HEK293 (cell line): ENCODE data around the gene TLE6.

Experiments
- CTCF ChIA-PET: fragments of 350-600 bp; formaldehyde crosslinking; extraction: SDS; loops from one replicate; lab custom pipeline; 2021; ENCODE audit warnings: antibody characterized with exemption; lab: Yijun Ruan, JAX
- POLR2A ChIA-PET: fragments of 300-600 bp; formaldehyde crosslinking; extraction: SDS; loops from one replicate; lab custom pipeline; 2020; ENCODE audit warnings: antibody characterized with exemption, inconsistent platforms; lab: Yijun Ruan, JAX
- H3K27ac ChIP-seq: fragments of 200-500 bp; sonication (Bioruptor generic); 2 replicates; pipeline ENCODE4 v1.5.1; 2014; ENCODE audit warnings: low read depth, low read length, control low read depth, inconsistent platforms; ENCODE audit errors: extremely low read depth
- H3K36me3 ChIP-seq, 2 experiments: fragments of 200-500 bp in 1 of 2; sonication (Bioruptor generic) in 1 of 2; 1 replicate in 1 of 2; 2 replicates in 1 of 2; pipeline ENCODE4 v1.5.1; 2014 to 2017; ENCODE audit warnings: inconsistent platforms in 2 of 2, low read length in 2 of 2; ENCODE audit not compliant: control insufficient read depth in 2 of 2, insufficient read depth in 1 of 2
- H3K4me1 ChIP-seq: fragments of 200-500 bp; sonication (Bioruptor generic); 2 replicates; pipeline ENCODE4 v1.5.1; 2014; ENCODE audit warnings: mild to moderate bottlenecking, low read length, inconsistent platforms; ENCODE audit not compliant: control insufficient read depth, insufficient read depth
- H3K4me3 ChIP-seq: 2 replicates; pipeline ENCODE4 v1.5.1; 2011; ENCODE audit warnings: low read depth, mild to moderate bottlenecking, control low read depth, low read length, moderate library complexity
- H3K9me3 ChIP-seq: fragments of 200-500 bp; sonication (Bioruptor generic); 2 replicates; pipeline ENCODE4 v1.5.1; 2014; ENCODE audit warnings: low read depth, low read length, inconsistent platforms; ENCODE audit not compliant: control insufficient read depth, insufficient read depth
- FEZF1 ChIP-seq: fragments of 450-650 bp; formaldehyde crosslinking; IDR thresholded peaks from 2 replicates; pipeline ENCODE4 v1.5.1; 2016; ENCODE audit warnings: missing biosample characterization, missing genetic modification characterization
- HIC1 ChIP-seq: fragments of 450-650 bp; formaldehyde crosslinking; IDR thresholded peaks from 2 replicates; pipeline ENCODE4 v1.5.1; 2016; ENCODE audit warnings: missing biosample characterization, missing genetic modification characterization
- HOXA7 ChIP-seq: sonication (generic); formaldehyde crosslinking; IDR thresholded peaks from 2 replicates; pipeline ENCODE4 v1.8.1; 2022; ENCODE audit warnings: missing genetic modification reagents, borderline replicate concordance
- IKZF3 ChIP-seq: fragments of 450-650 bp; IDR thresholded peaks from 2 replicates; pipeline ENCODE4 v1.5.0; 2018; ENCODE audit warnings: missing biosample characterization, mild to moderate bottlenecking, missing genetic modification characterization, moderate library complexity
- MZF1 ChIP-seq: fragments of 450-650 bp; formaldehyde crosslinking; IDR thresholded peaks from 2 replicates; pipeline ENCODE4 v1.5.1; 2017; ENCODE audit warnings: missing biosample characterization, missing genetic modification characterization, borderline replicate concordance
- ZBTB1 ChIP-seq: fragments of 450-650 bp; formaldehyde crosslinking; IDR thresholded peaks from 2 replicates; pipeline ENCODE4 v1.5.1; 2016; ENCODE audit warnings: missing biosample characterization, missing genetic modification characterization
- ZBTB20 ChIP-seq: fragments of 450-650 bp; formaldehyde crosslinking; IDR thresholded peaks from 2 replicates; pipeline ENCODE4 v1.5.1; 2016; ENCODE audit warnings: missing biosample characterization, missing genetic modification characterization
- ZNF202 ChIP-seq: fragments of 450-650 bp; formaldehyde crosslinking; IDR thresholded peaks from 2 replicates; pipeline ENCODE4 v1.5.1; 2016; ENCODE audit warnings: missing biosample characterization, missing genetic modification characterization, borderline replicate concordance
- ZNF529 ChIP-seq: fragments of 450-650 bp; formaldehyde crosslinking; IDR thresholded peaks from 2 replicates; pipeline ENCODE4 v1.5.1; 2017; ENCODE audit warnings: missing genetic modification characterization, missing biosample characterization; ENCODE audit not compliant: insufficient replicate concordance
- ZNF549 ChIP-seq: fragments of 450-650 bp; IDR thresholded peaks from 2 replicates; pipeline ENCODE4 v1.5.1; 2018; ENCODE audit warnings: missing biosample characterization, missing genetic modification characterization, mild to moderate bottlenecking, inconsistent platforms, moderate library complexity
- ZNF561 ChIP-seq: fragments of 450-650 bp; IDR thresholded peaks from 2 replicates; pipeline ENCODE4 v1.5.1; 2018; ENCODE audit warnings: missing biosample characterization, missing genetic modification characterization, borderline replicate concordance
- ZNF580 ChIP-seq: fragments of 450-650 bp; formaldehyde crosslinking; IDR thresholded peaks from 2 replicates; pipeline ENCODE4 v1.5.1; 2016; ENCODE audit warnings: missing biosample characterization, missing genetic modification characterization
- ZNF704 ChIP-seq: fragments of 450-650 bp; formaldehyde crosslinking; IDR thresholded peaks from 2 replicates; pipeline ENCODE4 v1.5.1; 2016; ENCODE audit warnings: missing biosample characterization, missing genetic modification characterization
- ZNF843 ChIP-seq: fragments of 450-650 bp; formaldehyde crosslinking; IDR thresholded peaks from 2 replicates; pipeline ENCODE4 v1.5.1; 2016; ENCODE audit warnings: missing biosample characterization, missing genetic modification characterization
- TF ChIP-seq, protein P1 (sequence below): fragments of 450-650 bp; formaldehyde crosslinking; conservative IDR thresholded peaks from 2 replicates; pipeline ENCODE4 v1.5.1; 2016; ENCODE audit warnings: low read depth, missing biosample characterization, missing genetic modification characterization
- TF ChIP-seq, protein P2 (sequence below): fragments of 450-650 bp; formaldehyde crosslinking; IDR thresholded peaks from 2 replicates; pipeline ENCODE4 v1.5.1; 2016; ENCODE audit warnings: missing biosample characterization, missing genetic modification characterization, borderline replicate concordance
- TF ChIP-seq, protein P3 (sequence below): fragments of 450-650 bp; formaldehyde crosslinking; conservative IDR thresholded peaks from 2 replicates; pipeline ENCODE4 v1.5.1; 2016; ENCODE audit warnings: low read depth, missing biosample characterization, missing genetic modification characterization

Gene TLE6

GRCh38 chr19:2982983-2983350 lies 5.6 kb downstream of the TLE6 start (continued):
- TF ChIP-seq, protein P1, sequence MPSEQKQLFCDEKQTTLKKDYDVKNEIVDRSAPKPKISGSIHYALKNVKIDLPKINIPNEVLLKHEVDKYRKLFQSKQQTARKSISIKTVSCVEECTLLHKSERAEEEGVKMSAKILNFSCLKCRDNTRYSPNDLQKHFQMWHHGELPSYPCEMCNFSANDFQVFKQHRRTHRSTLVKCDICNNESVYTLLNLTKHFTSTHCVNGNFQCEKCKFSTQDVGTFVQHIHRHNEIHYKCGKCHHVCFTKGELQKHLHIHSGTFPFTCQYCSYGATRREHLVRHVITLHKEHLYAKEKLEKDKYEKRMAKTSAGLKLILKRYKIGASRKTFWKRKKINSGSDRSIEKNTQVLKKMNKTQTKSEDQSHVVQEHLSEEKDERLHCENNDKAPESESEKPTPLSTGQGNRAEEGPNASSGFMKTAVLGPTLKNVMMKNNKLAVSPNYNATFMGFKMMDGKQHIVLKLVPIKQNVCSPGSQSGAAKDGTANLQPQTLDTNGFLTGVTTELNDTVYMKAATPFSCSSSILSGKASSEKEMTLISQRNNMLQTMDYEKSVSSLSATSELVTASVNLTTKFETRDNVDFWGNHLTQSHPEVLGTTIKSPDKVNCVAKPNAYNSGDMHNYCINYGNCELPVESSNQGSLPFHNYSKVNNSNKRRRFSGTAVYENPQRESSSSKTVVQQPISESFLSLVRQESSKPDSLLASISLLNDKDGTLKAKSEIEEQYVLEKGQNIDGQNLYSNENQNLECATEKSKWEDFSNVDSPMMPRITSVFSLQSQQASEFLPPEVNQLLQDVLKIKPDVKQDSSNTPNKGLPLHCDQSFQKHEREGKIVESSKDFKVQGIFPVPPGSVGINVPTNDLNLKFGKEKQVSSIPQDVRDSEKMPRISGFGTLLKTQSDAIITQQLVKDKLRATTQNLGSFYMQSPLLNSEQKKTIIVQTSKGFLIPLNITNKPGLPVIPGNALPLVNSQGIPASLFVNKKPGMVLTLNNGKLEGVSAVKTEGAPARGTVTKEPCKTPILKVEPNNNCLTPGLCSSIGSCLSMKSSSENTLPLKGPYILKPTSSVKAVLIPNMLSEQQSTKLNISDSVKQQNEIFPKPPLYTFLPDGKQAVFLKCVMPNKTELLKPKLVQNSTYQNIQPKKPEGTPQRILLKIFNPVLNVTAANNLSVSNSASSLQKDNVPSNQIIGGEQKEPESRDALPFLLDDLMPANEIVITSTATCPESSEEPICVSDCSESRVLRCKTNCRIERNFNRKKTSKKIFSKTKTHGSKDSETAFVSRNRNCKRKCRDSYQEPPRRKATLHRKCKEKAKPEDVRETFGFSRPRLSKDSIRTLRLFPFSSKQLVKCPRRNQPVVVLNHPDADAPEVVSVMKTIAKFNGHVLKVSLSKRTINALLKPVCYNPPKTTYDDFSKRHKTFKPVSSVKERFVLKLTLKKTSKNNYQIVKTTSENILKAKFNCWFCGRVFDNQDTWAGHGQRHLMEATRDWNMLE (tag by site-specific recombination): no peak
- TF ChIP-seq MZF1: no peak
- peak; percentile 92 for TF ChIP-seq ZBTB20 (tag by site-specific recombination)
- TF ChIP-seq IKZF3: peak; percentile 82; the same call in 1 of the 2 replicates
- TF ChIP-seq, protein P2, sequence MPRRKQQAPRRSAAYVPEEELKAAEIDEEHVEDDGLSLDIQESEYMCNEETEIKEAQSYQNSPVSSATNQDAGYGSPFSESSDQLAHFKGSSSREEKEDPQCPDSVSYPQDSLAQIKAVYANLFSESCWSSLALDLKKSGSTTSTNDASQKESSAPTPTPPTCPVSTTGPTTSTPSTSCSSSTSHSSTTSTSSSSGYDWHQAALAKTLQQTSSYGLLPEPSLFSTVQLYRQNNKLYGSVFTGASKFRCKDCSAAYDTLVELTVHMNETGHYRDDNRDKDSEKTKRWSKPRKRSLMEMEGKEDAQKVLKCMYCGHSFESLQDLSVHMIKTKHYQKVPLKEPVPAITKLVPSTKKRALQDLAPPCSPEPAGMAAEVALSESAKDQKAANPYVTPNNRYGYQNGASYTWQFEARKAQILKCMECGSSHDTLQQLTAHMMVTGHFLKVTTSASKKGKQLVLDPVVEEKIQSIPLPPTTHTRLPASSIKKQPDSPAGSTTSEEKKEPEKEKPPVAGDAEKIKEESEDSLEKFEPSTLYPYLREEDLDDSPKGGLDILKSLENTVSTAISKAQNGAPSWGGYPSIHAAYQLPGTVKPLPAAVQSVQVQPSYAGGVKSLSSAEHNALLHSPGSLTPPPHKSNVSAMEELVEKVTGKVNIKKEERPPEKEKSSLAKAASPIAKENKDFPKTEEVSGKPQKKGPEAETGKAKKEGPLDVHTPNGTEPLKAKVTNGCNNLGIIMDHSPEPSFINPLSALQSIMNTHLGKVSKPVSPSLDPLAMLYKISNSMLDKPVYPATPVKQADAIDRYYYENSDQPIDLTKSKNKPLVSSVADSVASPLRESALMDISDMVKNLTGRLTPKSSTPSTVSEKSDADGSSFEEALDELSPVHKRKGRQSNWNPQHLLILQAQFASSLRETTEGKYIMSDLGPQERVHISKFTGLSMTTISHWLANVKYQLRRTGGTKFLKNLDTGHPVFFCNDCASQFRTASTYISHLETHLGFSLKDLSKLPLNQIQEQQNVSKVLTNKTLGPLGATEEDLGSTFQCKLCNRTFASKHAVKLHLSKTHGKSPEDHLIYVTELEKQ (tag by site-specific recombination): no peak
- TF ChIP-seq ZNF529: no peak
- no peak for TF ChIP-seq ZNF843 (tag by site-specific recombination)
- no peak for TF ChIP-seq ZNF202 (tag by site-specific recombination)
- peak; percentile 43; the same call in 1 of the 2 replicates for TF ChIP-seq FEZF1
- no peak for TF ChIP-seq ZBTB1 (tag by site-specific recombination)
- no peak for TF ChIP-seq HOXA7

GRCh38 chr19:2983351-2984214 lies 6.2 kb downstream of the TLE6 start:
- H3K36me3 ChIP-seq: no peaks in the 10 kb centered on the region
- H3K27ac ChIP-seq: peak overlapping the region; percentile 81
- H3K9me3 ChIP-seq: no peaks in the 10 kb centered on the region
- peaks cover 9% of the 10 kb centered on the region for H3K4me1 ChIP-seq
- POLR2A ChIA-PET: no interaction called here
- CTCF ChIA-PET: interaction anchor here (0.5 to 0.7 kb wide), 4 partner anchors 15 to 112 kb away, joined by 3 to 4 read pairs (median 3); no protein-coding TSS in a partner anchor
- peak overlapping the region; percentile 29 for H3K4me3 ChIP-seq
- TF ChIP-seq ZNF580: no peak
- peak; percentile 68 for TF ChIP-seq HIC1 (tag by site-specific recombination)
- TF ChIP-seq, protein P3, sequence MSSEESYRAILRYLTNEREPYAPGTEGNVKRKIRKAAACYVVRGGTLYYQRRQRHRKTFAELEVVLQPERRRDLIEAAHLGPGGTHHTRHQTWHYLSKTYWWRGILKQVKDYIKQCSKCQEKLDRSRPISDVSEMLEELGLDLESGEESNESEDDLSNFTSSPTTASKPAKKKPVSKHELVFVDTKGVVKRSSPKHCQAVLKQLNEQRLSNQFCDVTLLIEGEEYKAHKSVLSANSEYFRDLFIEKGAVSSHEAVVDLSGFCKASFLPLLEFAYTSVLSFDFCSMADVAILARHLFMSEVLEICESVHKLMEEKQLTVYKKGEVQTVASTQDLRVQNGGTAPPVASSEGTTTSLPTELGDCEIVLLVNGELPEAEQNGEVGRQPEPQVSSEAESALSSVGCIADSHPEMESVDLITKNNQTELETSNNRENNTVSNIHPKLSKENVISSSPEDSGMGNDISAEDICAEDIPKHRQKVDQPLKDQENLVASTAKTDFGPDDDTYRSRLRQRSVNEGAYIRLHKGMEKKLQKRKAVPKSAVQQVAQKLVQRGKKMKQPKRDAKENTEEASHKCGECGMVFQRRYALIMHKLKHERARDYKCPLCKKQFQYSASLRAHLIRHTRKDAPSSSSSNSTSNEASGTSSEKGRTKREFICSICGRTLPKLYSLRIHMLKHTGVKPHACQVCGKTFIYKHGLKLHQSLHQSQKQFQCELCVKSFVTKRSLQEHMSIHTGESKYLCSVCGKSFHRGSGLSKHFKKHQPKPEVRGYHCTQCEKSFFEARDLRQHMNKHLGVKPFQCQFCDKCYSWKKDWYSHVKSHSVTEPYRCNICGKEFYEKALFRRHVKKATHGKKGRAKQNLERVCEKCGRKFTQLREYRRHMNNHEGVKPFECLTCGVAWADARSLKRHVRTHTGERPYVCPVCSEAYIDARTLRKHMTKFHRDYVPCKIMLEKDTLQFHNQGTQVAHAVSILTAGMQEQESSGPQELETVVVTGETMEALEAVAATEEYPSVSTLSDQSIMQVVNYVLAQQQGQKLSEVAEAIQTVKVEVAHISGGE (tag by site-specific recombination): peak; percentile 31; the same call in 1 of the 2 replicates
- no peak for TF ChIP-seq ZNF549 (tag by site-specific recombination)
- peak; percentile 96 for TF ChIP-seq ZNF561 (tag by site-specific recombination)
- no peak for TF ChIP-seq ZNF704 (tag by site-specific recombination)
